ENCODE data around the gene LRRC4.

Gene LRRC4

DNA sequence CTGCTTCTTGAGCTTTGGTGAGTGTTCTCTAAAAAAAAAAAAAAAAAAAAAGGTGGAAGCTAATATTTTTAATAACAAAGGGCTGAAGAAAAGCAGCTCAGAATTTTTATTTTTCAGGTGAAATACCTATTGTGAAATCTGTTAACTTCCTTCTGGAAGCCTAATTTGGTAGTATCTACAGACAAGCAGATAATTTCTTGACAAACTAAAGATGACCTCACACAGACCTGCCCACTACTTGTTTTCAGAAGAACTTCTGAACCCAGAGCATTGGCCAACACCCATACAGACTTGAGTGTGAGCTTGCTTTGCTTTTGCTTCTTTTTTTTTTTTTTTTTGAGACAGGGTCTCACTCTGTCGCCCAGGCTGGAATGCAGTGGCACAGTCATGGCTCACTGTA lies 31.2 kb downstream of the LRRC4 start:
- DNase-seq (ENCODE audit: low read depth) = no peak

DNA sequence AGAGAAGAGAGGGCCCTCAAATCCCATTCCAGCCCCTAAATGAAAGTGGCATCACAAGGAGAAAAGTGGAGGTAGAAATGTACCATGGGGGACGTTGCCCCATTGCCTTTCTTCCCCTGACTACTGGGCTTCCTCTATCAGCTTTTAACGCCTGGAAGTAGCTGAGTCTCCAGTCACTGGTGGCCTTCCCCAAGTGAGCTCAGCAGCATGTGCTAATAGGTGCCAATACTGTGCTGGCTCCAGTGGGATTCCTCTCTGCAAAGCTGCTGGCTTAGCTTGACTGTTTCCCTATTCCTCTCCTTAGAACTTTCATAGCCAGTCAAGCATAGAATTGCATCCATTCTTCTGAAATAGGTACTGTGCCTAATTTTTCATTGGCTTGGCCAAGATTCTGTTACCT lies 32.6 kb downstream of the LRRC4 start:
- TF ChIP-seq CTCF (IDR thresholded peaks at IDR 0.05; ENCODE audit: insufficient read depth, low read depth, low read length, missing control alignments) = no peak
- DNase-seq (ENCODE audit: low read depth) = no peak
- no peak overlapping the region for H3K4me3 ChIP-seq (ENCODE audit: low read length)

More for the DNA sequence above, 31.2 kb downstream of the LRRC4 start:
- no peak for TF ChIP-seq CTCF (IDR thresholded peaks at IDR 0.05; ENCODE audit: insufficient read depth, low read depth, low read length, missing control alignments)
- H3K4me3 ChIP-seq (ENCODE audit: low read length) = no peak overlapping the region

DNA sequence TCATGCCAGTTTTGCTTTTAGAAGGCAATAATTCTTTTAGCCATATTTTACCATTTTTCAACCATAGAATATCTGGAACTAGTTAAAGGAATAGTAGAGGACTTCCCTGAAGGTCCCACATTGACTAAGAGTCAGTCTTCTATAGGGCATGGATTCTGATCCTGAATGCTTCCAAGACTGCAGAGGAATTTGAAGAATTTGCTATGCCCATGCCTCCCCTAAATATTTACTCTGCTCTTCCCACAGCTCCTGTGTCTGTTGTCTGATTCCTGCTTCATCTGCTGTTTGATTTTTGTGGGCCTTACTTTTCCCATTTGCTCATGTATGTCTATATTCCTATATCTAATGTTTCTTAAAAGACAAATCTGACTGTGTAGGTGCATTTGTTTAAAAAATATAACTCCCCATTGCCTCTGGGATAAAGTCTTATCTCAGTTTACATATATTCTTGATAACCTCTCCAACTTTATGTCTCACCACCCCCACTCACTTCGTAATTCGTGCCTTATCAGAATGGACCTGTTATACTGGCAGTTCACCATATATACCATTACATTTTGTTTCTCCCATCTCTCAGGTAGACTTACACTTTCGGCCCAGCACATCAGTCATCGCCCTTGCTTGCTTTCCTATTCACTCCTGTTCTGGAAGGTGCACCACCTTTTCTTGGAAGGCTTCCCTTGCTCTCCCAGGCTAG lies 33.9 kb downstream of the LRRC4 start:
- no peak for DNase-seq (ENCODE audit: low read depth)
- no peak overlapping the region for H3K4me3 ChIP-seq (ENCODE audit: low read length)
- no peak for TF ChIP-seq CTCF (IDR thresholded peaks at IDR 0.05; ENCODE audit: insufficient read depth, low read depth, low read length, missing control alignments)

DNA sequence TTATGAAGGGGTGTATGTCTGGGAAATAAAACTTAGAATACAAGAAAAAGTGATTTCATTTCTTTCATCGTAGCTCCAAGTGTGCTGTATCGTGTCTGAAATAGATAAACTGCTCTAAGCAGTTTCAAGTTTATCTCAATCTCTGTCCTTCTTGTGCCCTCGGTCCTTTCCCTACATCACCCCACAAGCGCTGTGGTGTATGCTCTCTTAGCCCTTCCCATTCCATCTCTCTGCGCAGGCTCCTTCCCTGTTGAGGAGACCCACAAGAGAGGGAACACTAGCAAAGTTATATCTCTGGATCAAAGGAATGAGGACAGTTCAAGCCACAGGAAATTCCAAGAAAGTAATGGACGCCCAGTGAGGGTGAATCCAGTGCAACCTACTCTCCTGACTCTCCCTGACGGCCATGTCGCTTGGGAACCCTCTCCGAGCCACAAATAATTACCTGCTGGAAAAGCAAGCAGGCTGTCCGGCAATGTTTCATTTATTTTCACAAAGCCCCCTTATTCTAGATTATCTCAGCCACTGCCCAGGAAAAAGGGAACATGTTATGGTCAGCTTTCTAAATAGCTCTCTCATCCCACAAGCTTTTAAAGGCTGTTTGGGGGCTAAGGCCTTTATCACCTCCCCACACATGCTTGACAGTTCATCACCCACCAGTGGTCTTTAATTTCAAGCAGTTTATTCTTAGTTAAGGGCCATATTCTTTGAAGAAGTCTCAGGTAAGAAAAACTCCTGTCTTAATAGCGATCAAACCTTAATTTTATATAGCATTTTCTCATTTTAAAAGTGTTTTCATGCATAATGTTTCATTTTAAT lies 34.8 kb downstream of the LRRC4 start:
- H3K4me3 ChIP-seq (ENCODE audit: low read length) = no peak overlapping the region
- no peak for DNase-seq (ENCODE audit: low read depth)

GRCh38 chr7:127995881-127996215 lies 35.4 kb downstream of the LRRC4 start:
- no peak for TF ChIP-seq CTCF (IDR thresholded peaks at IDR 0.05; ENCODE audit: insufficient read depth, low read depth, low read length, missing control alignments)
- no peak overlapping the region for H3K4me3 ChIP-seq (ENCODE audit: low read length)
- no peak for DNase-seq (ENCODE audit: low read depth)

More for the DNA sequence above, 34.8 kb downstream of the LRRC4 start:
- no peak for TF ChIP-seq CTCF (IDR thresholded peaks at IDR 0.05; ENCODE audit: insufficient read depth, low read depth, low read length, missing control alignments)

DNA sequence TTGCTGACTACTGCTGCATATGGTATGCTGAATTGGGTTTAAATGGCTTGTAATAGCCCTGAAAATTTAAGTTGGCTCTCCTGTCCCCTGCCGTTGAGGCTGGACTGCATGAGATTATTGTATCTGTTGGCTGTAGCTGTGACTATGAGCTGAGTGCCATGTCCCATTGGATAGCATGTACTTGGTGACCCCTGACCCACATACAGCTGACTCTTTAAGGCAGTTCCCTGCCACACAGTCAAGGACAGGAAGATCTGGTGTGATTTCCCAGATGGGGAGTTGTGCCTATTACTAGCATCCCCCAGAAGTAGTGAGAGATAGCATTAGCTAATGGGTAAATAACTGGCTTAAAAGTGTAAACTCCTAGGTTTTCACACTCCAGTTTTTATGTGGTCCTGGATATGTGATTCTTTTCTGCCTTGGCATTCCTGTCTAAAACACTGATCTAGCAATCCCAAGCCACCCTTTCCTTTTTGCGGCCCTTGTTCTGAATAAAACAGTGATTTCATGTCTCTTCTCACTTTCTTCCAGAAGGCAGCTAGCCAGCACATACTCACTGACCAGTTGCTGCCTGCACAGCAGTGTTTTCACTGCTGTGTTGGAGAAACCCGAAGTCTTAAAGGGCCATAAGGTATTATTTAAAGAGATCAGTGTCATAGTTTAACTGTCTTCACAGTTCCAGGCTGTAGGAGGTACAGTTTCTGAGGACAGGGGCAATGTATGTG lies 35.9 kb downstream of the LRRC4 start:
- H3K4me3 ChIP-seq (ENCODE audit: low read length) = no peak overlapping the region
- DNase-seq (ENCODE audit: low read depth) = no peak
- no peak for TF ChIP-seq CTCF (IDR thresholded peaks at IDR 0.05; ENCODE audit: insufficient read depth, low read depth, low read length, missing control alignments)

All from epithelial cell of esophagus (primary cell).